A549 treated with AZD9567 at 1 μM for 4 hours (cell line): ENCODE results near the gene IL31RA. TPM values are rescaled to one million over a fixed set of nuclear protein-coding genes. Genes with fewer than 3 reads are reported as not detected.

Experiments
- total RNA-seq: library from RNA; stranded (reverse); fragments of 200-300 nt; extraction: Qiagen RNA extraction; gene quantifications from 5 replicates; pipeline ENCODE4 v1.2.3, GENCODE V29; 2022; ENCODE audit not compliant: insufficient read depth

Gene IL31RA
- total RNA-seq: 0.70 to 1.6 TPM (median 0.89 TPM) in 5 replicates

GRCh38 chr5:55850839-55851674, at the start of gene IL31RA:
Gene IL31RA (plus strand): TSS chr5:55851357. CDS start chr5:55851571, 214 bp downstream.

Other genes starting within 250 kb of the IL31RA start
- gene SLC38A9, start 139.0 kb upstream of the IL31RA start, total RNA-seq: 17.3 to 24.7 TPM (median 20.9 TPM) in 5 replicates
- gene DDX4, start 113.3 kb upstream of the IL31RA start, total RNA-seq: not detected in 5 replicates
- gene IL6ST, start 143.6 kb downstream of the IL31RA start, total RNA-seq: 44.3 to 91.0 TPM (median 63.6 TPM) in 5 replicates